H9 (cell line): ENCODE data around the gene C9. TPM values are rescaled to one million over a fixed set of nuclear protein-coding genes. Genes with fewer than 3 reads are reported as not detected.

Source experiments
- DNase-seq: peaks from one replicate; pipeline ENCODE4 v3.0.0-alpha.2; 2017
- H2AFZ ChIP-seq: one replicate; pipeline ENCODE4 v1.6.1; 2013; ENCODE audit warnings: mild to moderate bottlenecking, low read length, control low read depth, moderate library complexity
- H2AK5ac ChIP-seq: 2 replicates; pipeline ENCODE4 v1.6.1; 2013; ENCODE audit warnings: low read length, control low read depth, mixed read lengths; ENCODE audit not compliant: insufficient read length
- H2BK120ac ChIP-seq: one replicate; pipeline ENCODE4 v1.6.1; 2013; ENCODE audit warnings: low read depth, mild to moderate bottlenecking, low read length, control low read depth, inconsistent platforms; ENCODE audit not compliant: poor library complexity, severe bottlenecking
- H2BK12ac ChIP-seq: 2 replicates; pipeline ENCODE4 v1.6.1; 2013; ENCODE audit warnings: low read length, control low read depth, mixed read lengths, low read depth; ENCODE audit not compliant: insufficient read length
- H2BK15ac ChIP-seq: 2 replicates; pipeline ENCODE4 v1.6.1; 2013; ENCODE audit warnings: low read depth, low read length, control low read depth
- H2BK20ac ChIP-seq: one replicate; pipeline ENCODE4 v1.6.1; 2013; ENCODE audit warnings: low read depth, mild to moderate bottlenecking, low read length, control low read depth, inconsistent platforms; ENCODE audit not compliant: poor library complexity, severe bottlenecking
- H2BK5ac ChIP-seq: 2 replicates; pipeline ENCODE4 v1.6.1; 2013; ENCODE audit warnings: low read length, control low read depth, mixed read lengths; ENCODE audit not compliant: insufficient read length
- H3K14ac ChIP-seq: 2 replicates; pipeline ENCODE4 v1.6.1; 2013; ENCODE audit warnings: low read length, control low read depth; ENCODE audit not compliant: insufficient read depth
- H3K18ac ChIP-seq: 2 replicates; pipeline ENCODE4 v1.6.1; 2013; ENCODE audit warnings: low read depth, mild to moderate bottlenecking, mixed read lengths, low read length, control low read depth; ENCODE audit not compliant: insufficient read length
- H3K23ac ChIP-seq: 2 replicates; pipeline ENCODE4 v1.6.1; 2013; ENCODE audit warnings: low read length, control low read depth, mixed read lengths, low read depth; ENCODE audit not compliant: insufficient read length
- H3K23me2 ChIP-seq: 2 replicates; pipeline ENCODE4 v1.6.1; 2013; ENCODE audit warnings: low read depth, mild to moderate bottlenecking, mixed read lengths, low read length, control low read depth; ENCODE audit not compliant: insufficient read length, poor library complexity, severe bottlenecking
- H3K27ac ChIP-seq: 2 replicates; pipeline ENCODE4 v1.5.1; 2013; ENCODE audit warnings: low read length, control low read depth, mixed read lengths, low read depth; ENCODE audit not compliant: insufficient read length
- H3K27me3 ChIP-seq: 2 replicates; pipeline ENCODE4 v1.6.1; 2013; ENCODE audit warnings: low read length, control low read depth, inconsistent platforms; ENCODE audit not compliant: insufficient read depth
- H3K4ac ChIP-seq: 2 replicates; pipeline ENCODE4 v1.6.1; 2013; ENCODE audit warnings: low read depth, mild to moderate bottlenecking, control low read depth, inconsistent platforms, low read length, moderate library complexity
- H3K4me1 ChIP-seq: 2 replicates; pipeline ENCODE4 v1.6.1; 2013; ENCODE audit warnings: low read length, control low read depth, inconsistent platforms; ENCODE audit not compliant: insufficient read depth
- H3K4me2 ChIP-seq: 2 replicates; pipeline ENCODE4 v1.6.1; 2013; ENCODE audit warnings: low read length, control low read depth, mixed read lengths; ENCODE audit not compliant: insufficient read length, insufficient read depth
- H3K56ac ChIP-seq: 2 replicates; pipeline ENCODE4 v1.6.1; 2013; ENCODE audit warnings: low read depth, mild to moderate bottlenecking, mixed read lengths, low read length, control low read depth; ENCODE audit not compliant: insufficient read length
- H3K79me1 ChIP-seq: 2 replicates; pipeline ENCODE4 v1.6.1; 2013; ENCODE audit warnings: low read depth, mild to moderate bottlenecking, moderate library complexity, low read length, control low read depth, inconsistent platforms; ENCODE audit not compliant: insufficient read depth, poor library complexity, severe bottlenecking
- H3K79me2 ChIP-seq: 2 replicates; pipeline ENCODE4 v1.6.1; 2013; ENCODE audit warnings: low read length, control low read depth, inconsistent platforms; ENCODE audit not compliant: insufficient read depth
- H3K9ac ChIP-seq: 2 replicates; pipeline ENCODE4 v1.6.1; 2013; ENCODE audit warnings: low read length, control low read depth, mixed read lengths; ENCODE audit not compliant: insufficient read length; ENCODE audit errors: extremely low read depth
- H3K9me3 ChIP-seq: one replicate; pipeline ENCODE4 v1.6.1; 2013; ENCODE audit warnings: low read depth, low read length, inconsistent platforms; ENCODE audit not compliant: control insufficient read depth
- H3T11ph ChIP-seq: one replicate; pipeline ENCODE4 v1.6.1; 2013; ENCODE audit warnings: mild to moderate bottlenecking, low read length, control low read depth, inconsistent platforms
- H4K20me1 ChIP-seq: one replicate; pipeline ENCODE4 v1.6.1; 2013; ENCODE audit not compliant: control insufficient read depth, insufficient read length, insufficient read depth
- H4K5ac ChIP-seq: 2 replicates; pipeline ENCODE4 v1.6.1; 2013; ENCODE audit warnings: low read depth, mild to moderate bottlenecking, mixed read lengths, low read length, control low read depth; ENCODE audit not compliant: insufficient read length
- H4K8ac ChIP-seq: replicated peaks from 2 replicates; pipeline ENCODE4 v1.6.1; 2013; ENCODE audit warnings: low read length, control low read depth, mixed read lengths, low read depth; ENCODE audit not compliant: insufficient read length
- H4K91ac ChIP-seq: 2 replicates; pipeline ENCODE4 v1.6.1; 2013; ENCODE audit warnings: low read depth, mild to moderate bottlenecking, moderate library complexity, mixed read lengths, low read length, control low read depth; ENCODE audit not compliant: insufficient read length
- H3K27ac Mint-ChIP-seq, 3 experiments: 2 replicates in 2 of 3; 3 replicates in 1 of 3; pipeline ENCODE4 v1.8.0; 2020 to 2021; ENCODE audit warnings: mixed read lengths in 3 of 3, mild to moderate bottlenecking in 1 of 3, moderate library complexity in 1 of 3
- H3K27me3 Mint-ChIP-seq: 2 replicates; pipeline ENCODE4 v1.8.0; 2021; ENCODE audit warnings: low read depth, mild to moderate bottlenecking, moderate library complexity, mixed read lengths
- H3K36me3 Mint-ChIP-seq, 3 experiments: 2 replicates in 2 of 3; 3 replicates in 1 of 3; pipeline ENCODE4 v1.8.0; 2020 to 2021; ENCODE audit warnings: low read depth in 3 of 3, mixed read lengths in 3 of 3; ENCODE audit not compliant: insufficient read depth in 1 of 3
- H3K4me1 Mint-ChIP-seq, 2 experiments: 2 replicates each; pipeline ENCODE4 v1.8.0; 2020; ENCODE audit warnings: mixed read lengths in 2 of 2
- H3K4me3 Mint-ChIP-seq, 2 experiments: 2 replicates in 1 of 2; 3 replicates in 1 of 2; pipeline ENCODE4 v1.8.0; 2020 to 2021; ENCODE audit warnings: mild to moderate bottlenecking in 2 of 2, mixed read lengths in 2 of 2, moderate library complexity in 1 of 2
- H3K9me3 Mint-ChIP-seq, 2 experiments: 2 replicates in 1 of 2; 3 replicates in 1 of 2; pipeline ENCODE4 v1.8.0; 2020; ENCODE audit warnings: mild to moderate bottlenecking in 2 of 2, mixed read lengths in 2 of 2, moderate library complexity in 1 of 2
- WGBS: extraction: QIAGEN DNeasy Blood & Tissue Kit; methylation state at CpG from one replicate; pipeline ENCODE4 v1.1.7; 2013; ENCODE audit warnings: missing lambda C conversion rate, low lambda C conversion rate, mixed read lengths; ENCODE audit not compliant: insufficient read length; ENCODE audit errors: extremely low coverage; 5-methylcytosine and 5-hydroxymethylcytosine counted together
- total RNA-seq: library from RNA; stranded (reverse); gene quantifications from 2 replicates; pipeline ENCODE4 v1.2.1, GENCODE V29; 2021
- TF ChIP-seq, protein P1 (sequence below): fragments of 200-600 bp; sonication (generic); conservative IDR thresholded peaks from 3 replicates; pipeline ENCODE4 v1.8.0; 2021; ENCODE audit warnings: antibody characterized with exemption, mild to moderate bottlenecking

C9 gene
- total RNA-seq, 1 experiment from 2014 or later, result not detected

DNA sequence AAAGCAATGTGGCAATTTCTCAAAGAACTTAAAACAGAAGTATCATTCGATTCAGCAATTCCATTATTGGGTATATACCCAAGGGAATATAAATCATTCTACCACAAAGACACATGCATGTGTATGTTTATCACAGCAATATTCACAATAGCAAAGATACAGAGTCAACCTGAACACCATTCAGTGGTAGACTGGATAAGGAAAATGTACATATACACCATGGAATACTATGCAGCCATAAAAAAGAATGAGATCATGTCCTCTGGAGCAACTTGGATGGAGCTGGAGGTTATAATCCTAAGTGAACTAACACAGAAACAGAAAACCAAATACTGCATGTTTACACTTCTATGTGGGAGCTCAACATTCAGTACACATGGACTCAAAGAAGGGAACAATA is 123.5 kb downstream of the C9 start:
- H3K4me1 ChIP-seq, result no peaks in the 10 kb centered on the region
- no peak overlapping the region for H4K91ac ChIP-seq
- no peak overlapping the region for H3K23ac ChIP-seq
- H3K18ac ChIP-seq, result no peak overlapping the region
- no peak overlapping the region for H3T11ph ChIP-seq
- no peaks in the 10 kb centered on the region for H3K27me3 ChIP-seq
- H3K79me1 ChIP-seq, result no peaks in the 10 kb centered on the region
- H4K8ac ChIP-seq, result no peak overlapping the region
- H2BK120ac ChIP-seq, result no peak overlapping the region
- no peaks in the 10 kb centered on the region; a peak in 2 of 7 replicates for H3K36me3 Mint-ChIP-seq
- H3K23me2 ChIP-seq, result no peaks in the 10 kb centered on the region
- H2BK20ac ChIP-seq, result no peak overlapping the region
- no peaks in the 10 kb centered on the region; the same call in 1 of the 2 replicates for H3K79me2 ChIP-seq
- no peak overlapping the region for H2BK12ac ChIP-seq
- H2BK5ac ChIP-seq, result no peak overlapping the region
- DNase-seq, result no peak
- no CpG with 5 or more reads among the region's 1 CpG for WGBS
- no peak overlapping the region for H3K4me3 Mint-ChIP-seq
- no peak overlapping the region for H2BK15ac ChIP-seq
- no peak overlapping the region for H3K56ac ChIP-seq
- H3K4ac ChIP-seq, result no peak overlapping the region
- no peak overlapping the region for H3K14ac ChIP-seq
- H3K4me1 Mint-ChIP-seq, result no peaks in the 10 kb centered on the region
- no peaks in the 10 kb centered on the region for H3K27me3 Mint-ChIP-seq
- H2AK5ac ChIP-seq, result no peak overlapping the region
- no peaks in the 10 kb centered on the region for H3K9me3 ChIP-seq
- H3K27ac ChIP-seq, result no peak overlapping the region
- no peak overlapping the region for H3K9ac ChIP-seq
- no peak overlapping the region for H2AFZ ChIP-seq
- no peak overlapping the region for H4K5ac ChIP-seq
- no peaks in the 10 kb centered on the region for H4K20me1 ChIP-seq
- TF ChIP-seq, protein P1, sequence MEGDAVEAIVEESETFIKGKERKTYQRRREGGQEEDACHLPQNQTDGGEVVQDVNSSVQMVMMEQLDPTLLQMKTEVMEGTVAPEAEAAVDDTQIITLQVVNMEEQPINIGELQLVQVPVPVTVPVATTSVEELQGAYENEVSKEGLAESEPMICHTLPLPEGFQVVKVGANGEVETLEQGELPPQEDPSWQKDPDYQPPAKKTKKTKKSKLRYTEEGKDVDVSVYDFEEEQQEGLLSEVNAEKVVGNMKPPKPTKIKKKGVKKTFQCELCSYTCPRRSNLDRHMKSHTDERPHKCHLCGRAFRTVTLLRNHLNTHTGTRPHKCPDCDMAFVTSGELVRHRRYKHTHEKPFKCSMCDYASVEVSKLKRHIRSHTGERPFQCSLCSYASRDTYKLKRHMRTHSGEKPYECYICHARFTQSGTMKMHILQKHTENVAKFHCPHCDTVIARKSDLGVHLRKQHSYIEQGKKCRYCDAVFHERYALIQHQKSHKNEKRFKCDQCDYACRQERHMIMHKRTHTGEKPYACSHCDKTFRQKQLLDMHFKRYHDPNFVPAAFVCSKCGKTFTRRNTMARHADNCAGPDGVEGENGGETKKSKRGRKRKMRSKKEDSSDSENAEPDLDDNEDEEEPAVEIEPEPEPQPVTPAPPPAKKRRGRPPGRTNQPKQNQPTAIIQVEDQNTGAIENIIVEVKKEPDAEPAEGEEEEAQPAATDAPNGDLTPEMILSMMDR, result no peak
- H3K27ac Mint-ChIP-seq, result no peak overlapping the region
- H3K9me3 Mint-ChIP-seq, result peaks cover 4 to 7% of the 10 kb centered on the region in 2 experiments; a peak in 4 of 5 replicates
- no peak overlapping the region for H3K4me2 ChIP-seq
